SU-DHL-6 (cell line): ENCODE results near the gene TMEM247.

Experiments used
- EZH2phosphoT487 ChIP-seq: fragments of 200-600 bp; sonication (generic), shearing (Covaris generic); conservative IDR thresholded peaks from 2 replicates; pipeline ENCODE4 v1.6.1; 2018; ENCODE audit warnings: mild to moderate bottlenecking, antibody characterized with exemption, low read length, moderate library complexity, mixed read lengths
- TF ChIP-seq, protein P1 (sequence below): fragments of 200-600 bp; sonication (generic); IDR thresholded peaks from one replicate; pipeline ENCODE4 v1.5.1; 2017; ENCODE audit warnings: antibody characterized with exemption, mild to moderate bottlenecking, low read length, moderate library complexity; ENCODE audit not compliant: insufficient read depth, poor library complexity, severe bottlenecking

DNA sequence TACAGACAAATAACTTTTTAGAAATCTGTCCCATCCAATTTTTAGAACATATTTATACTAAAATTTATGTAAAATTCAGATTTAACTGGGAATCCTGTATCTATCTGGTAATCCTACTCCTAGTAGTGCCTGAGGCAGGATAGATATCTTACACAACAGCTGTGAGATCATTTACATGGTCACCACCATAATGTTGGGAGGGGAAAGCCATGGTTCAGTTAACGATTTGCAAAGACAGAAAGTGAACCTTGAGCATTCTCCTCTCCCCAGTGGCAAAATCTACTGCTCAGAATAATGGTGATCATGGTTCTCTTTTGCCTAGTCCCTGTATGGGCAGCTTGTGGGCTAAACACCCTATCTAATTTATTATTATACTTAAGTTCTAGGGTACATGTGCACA, 7.7 kb upstream of the TMEM247 start:
- TF ChIP-seq, protein P1, sequence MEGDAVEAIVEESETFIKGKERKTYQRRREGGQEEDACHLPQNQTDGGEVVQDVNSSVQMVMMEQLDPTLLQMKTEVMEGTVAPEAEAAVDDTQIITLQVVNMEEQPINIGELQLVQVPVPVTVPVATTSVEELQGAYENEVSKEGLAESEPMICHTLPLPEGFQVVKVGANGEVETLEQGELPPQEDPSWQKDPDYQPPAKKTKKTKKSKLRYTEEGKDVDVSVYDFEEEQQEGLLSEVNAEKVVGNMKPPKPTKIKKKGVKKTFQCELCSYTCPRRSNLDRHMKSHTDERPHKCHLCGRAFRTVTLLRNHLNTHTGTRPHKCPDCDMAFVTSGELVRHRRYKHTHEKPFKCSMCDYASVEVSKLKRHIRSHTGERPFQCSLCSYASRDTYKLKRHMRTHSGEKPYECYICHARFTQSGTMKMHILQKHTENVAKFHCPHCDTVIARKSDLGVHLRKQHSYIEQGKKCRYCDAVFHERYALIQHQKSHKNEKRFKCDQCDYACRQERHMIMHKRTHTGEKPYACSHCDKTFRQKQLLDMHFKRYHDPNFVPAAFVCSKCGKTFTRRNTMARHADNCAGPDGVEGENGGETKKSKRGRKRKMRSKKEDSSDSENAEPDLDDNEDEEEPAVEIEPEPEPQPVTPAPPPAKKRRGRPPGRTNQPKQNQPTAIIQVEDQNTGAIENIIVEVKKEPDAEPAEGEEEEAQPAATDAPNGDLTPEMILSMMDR = no peak
- TF ChIP-seq EZH2phosphoT487 = no peak
